Measurements from ENCODE around the gene PRMT5.

The PRMT5 gene

GRCh38 chr14:22896356-22896755 lies 32.8 kb downstream of the PRMT5 start:
- no peak for DNase-seq

DNA sequence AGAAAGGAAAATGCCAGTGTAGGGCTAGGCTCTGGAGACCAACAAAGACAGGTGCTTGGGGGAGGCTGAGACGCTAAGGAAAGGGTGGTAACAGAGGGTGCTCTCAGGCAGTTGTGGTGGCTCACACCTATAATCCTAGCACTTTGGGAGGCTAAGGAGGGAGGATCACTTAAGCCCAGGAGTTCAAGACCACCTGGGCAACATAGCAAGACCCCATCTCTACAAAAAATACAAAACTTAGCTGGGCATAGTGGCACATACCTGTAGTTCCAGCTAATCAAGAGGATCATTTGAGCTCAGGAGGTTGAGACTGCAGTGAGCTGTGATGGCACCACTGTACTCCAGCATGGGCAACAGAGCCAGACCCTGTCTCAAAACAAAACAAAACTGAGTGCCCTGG lies 33.8 kb downstream of the PRMT5 start:
- DNase-seq = no peak

- DNase-seq = no peak
Measured at GRCh38 chr14:22893706-22894105, 35.5 kb downstream of the PRMT5 start.

- no peak for DNase-seq
Measured at GRCh38 chr14:22892488-22892887, 36.7 kb downstream of the PRMT5 start.

DNA sequence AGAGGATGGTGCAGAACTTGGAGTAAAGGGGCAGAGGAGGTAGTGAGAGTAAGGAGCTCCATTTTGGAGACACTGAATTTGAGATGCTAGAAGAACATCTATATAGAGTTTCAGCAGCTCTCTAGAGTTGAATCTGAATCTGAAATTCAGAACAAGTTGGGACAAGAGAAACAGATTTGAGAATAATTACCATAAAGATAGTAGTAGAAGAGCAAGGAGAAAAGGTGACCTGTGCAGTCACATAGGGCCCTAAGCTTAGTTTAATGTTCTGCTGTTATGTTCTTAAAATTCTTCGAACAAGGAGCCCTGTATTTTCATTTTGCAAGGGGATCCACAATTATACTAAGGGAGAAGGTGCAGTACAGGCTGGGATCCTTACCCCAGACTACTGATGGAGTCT lies 38.8 kb downstream of the PRMT5 start:
- no peak for DNase-seq

- DNase-seq = no peak
Measured at GRCh38 chr14:22888662-22889061, 40.5 kb downstream of the PRMT5 start.

GRCh38 chr14:22887990-22888378 lies 41.2 kb downstream of the PRMT5 start:
- DNase-seq = no peak

DNA sequence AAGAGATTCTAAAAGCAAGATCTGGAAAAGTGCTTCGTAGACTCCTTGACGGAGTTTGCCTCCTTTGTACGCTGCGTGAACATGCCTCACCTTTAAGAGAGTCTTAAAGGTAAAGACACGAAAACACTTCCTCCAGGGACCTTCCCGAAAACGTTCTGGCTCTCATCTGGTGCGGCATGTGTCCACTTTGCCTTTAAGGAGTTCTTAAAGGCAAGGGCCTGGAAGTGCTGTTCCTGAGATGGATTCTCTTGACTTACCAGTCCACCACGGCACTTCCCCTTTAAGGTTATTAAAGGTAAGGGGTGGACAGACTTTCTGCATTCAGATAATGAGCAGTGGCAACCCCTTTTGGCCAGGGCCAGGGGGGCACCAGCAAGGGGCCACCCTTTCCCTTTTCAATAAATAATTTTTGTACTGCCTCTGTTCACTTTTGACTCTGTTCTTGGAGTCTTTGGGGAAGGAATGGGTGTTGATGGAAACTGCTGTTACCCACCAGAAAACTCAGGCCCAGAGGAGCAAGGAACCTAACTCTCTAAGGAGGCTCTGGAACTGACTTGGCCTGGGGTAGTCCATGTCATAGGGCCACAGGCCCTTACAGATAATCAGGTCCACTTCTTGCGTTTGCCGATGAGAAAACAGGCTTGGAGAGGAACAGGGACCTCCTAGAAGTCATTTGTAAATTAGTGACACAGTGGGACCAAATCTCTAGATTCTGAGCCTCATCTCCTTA lies 41.8 kb downstream of the PRMT5 start:
- DNase-seq = peak; percentile 91

GRCh38 chr14:22886500-22887259 lies 42.5 kb downstream of the PRMT5 start:
- peak; percentile 52 for DNase-seq

GRCh38 chr14:22885975-22886374 lies 43.2 kb downstream of the PRMT5 start:
- no peak for DNase-seq

- no peak for DNase-seq
Measured at GRCh38 chr14:22884738-22885523, 44.2 kb downstream of the PRMT5 start.

- no peak for DNase-seq
Measured at GRCh38 chr14:22884076-22884737, 45.0 kb downstream of the PRMT5 start.

DNA sequence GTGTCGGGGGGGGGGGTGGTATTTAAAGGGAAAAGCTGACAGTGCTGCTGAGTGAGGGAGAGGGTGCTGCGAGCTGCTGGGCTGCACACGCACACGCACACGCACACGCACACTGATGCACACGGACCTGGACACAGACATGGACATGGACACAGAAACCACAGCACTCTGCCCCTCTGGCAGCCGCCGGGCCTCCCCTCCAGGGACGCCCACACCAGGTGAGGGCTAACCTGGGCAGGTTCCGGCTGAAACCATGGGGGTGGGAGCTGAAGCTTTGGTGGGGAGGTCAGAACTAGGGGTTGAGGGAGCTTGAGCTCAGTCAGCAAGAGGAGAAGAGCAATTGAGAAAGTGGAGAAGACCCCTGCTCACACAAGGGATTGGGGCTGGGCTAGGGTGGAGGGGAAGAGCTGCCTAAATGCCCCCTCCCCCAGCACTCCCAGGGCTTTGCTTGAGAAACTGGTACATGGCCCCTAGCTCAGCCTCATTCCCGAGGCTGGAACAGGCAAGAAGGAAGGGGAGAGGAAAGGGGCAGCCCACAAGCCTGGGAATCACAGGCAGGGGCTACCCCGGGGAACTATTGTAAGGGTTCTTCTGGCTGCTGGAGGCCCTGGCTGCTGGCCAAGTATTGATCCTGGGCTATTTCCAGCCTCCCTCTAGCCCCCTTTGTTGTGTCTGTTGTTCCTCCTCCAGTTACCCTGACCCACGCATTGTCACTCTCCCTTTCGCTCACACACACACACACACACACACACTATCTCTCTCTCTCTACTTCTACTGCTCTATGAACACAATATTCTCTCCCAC lies 45.8 kb downstream of the PRMT5 start, which contains the start of gene REM2:
REM2 (plus strand) TSS at position 50 of the 804 bp plus-strand sequence; CDS start at position 116, 66 bp downstream.
- DNase-seq = peak; percentile 85

DNA sequence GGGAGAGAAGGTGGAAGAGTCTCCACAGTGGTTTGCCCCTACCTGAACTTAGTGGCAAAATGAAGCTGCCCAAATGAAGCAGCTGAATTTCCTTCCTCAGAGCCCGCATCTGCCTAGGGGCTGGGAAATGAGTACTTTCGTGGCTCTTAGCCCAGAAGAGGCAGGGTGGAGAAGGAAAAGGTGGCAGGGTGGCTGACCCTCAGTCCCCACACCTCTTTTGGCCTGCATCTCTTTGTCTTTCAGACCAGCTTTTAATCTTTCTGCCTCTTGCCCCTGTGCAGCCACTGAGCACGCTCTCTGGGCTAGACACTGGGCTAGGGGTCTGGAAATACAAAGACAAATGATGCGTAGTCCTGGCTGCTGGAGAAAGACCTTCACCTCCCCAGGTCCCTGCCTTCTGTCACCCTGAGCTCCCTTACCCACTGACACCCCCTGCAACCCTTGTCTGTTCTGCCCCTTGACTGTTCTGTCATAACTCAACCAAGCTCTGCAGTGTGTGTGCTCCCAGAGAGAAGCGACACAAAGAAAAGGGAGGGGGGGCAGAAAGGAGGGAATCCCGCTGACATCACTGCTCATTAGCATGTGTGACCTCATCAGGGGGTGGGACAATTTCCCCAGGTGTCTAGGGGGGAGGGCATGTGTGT lies 46.5 kb downstream of the PRMT5 start:
- DNase-seq = peak; percentile 52

- DNase-seq = no peak
Measured at GRCh38 chr14:22882064-22882463, 47.1 kb downstream of the PRMT5 start.

- DNase-seq = no peak
Measured at GRCh38 chr14:22878271-22879246, 50.6 kb downstream of the PRMT5 start.

DNA sequence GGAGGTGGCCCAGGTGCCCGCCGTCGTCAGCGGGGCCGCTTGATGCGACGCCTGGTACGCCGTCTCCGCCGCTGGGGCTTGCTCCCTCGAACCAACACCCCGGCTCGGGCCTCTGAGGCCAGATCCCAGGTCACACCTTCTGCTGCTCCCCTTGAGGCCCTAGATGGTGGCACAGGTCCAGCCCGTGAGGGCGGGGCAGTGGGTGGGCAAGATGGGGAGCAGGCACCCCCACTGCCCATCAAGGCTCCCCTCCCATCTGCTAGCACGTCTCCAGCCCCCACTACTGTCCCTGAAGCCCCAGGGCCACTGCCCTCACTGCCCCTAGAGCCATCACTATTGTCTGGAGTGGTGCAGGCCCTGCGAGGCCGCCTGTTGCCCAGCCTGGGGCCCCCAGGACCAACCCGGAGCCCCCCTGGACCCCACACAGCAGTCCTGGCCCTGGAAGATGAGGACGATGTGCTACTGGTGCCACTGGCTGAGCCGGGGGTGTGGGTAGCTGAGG lies 52.1 kb downstream of the PRMT5 start:
- DNase-seq = no peak

- DNase-seq = no peak
Measured at GRCh38 chr14:22875748-22876319, 53.3 kb downstream of the PRMT5 start.

DNA sequence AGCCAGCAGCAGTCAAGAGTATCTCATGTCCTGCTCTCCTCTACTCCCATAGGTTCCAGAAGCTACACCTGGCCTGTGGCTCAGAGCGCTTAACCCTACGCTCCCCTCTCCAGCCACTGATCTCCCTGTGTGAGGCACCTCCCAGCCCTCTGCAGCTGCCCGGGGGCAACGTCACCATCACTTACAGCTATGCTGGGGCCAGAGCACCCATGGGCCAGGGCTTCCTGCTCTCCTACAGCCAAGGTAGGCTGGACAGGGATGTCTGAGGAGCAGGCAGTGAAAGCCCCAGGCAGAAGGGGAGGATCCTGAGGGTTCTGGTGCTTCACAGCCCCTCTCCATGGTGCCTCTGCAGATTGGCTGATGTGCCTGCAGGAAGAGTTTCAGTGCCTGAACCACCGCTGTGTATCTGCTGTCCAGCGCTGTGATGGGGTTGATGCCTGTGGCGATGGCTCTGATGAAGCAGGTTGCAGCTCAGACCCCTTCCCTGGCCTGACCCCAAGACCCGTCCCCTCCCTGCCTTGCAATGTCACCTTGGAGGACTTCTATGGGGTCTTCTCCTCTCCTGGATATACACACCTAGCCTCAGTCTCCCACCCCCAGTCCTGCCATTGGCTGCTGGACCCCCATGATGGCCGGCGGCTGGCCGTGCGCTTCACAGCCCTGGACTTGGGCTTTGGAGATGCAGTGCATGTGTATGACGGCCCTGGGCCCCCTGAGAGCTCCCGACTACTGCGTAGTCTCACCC lies 54.0 kb downstream of the PRMT5 start:
- no peak for DNase-seq
